ENCODE data around the gene SELENOO. TPM values are rescaled to one million over a fixed set of nuclear protein-coding genes. Genes with fewer than 3 reads are reported as not detected.
A peak's percentile ranks its signal among the peaks of the same experiment; 100 is the strongest.

SELENOO gene
- total RNA-seq, 1 donor = 20.7 TPM

DNA sequence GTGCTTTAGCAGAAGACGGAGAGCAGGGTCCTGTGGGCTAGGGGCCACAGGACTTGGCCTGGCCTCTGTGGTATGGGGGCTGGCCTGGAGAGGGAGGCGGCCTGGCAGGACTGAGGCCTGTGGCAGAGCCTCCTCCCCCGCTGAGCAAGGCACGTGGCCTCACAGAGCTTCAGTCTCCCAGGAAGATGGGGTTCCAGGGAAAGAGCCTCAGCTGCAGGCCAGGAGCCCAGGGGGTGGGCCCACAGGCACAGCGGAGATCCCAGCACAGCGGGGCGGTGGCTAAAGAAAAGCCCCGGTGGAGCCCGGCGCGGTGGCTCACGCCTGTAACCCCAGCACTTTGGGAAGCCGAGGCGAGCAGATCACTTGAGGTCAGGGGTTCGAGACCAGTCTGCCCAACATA, 58.5 kb downstream of the SELENOO start:
- no peak for DNase-seq (ENCODE audit: low read depth)

DNA sequence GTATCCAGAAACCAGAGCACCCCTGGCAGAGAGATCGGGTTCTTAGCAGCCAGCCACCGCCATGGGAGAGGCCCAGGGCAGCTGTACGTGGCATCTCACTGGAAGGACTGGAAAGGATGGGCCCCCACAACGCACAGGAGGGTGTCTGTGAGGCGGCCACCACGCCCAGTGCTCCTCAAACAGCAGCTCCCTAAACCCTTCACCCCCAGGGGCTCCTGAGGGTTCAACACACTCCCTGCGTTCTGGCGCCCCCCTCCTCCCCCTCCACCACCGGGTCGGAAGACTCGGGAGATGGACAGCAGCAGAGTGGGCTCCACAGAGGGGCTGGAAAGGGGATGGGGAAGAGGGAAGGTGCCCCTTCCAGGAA, 59.6 kb downstream of the SELENOO start:
- H3K4me3 ChIP-seq (ENCODE audit: low read depth, low read length) = peak overlapping the region; percentile 70

More for the DNA sequence above, 58.5 kb downstream of the SELENOO start:
- H3K4me3 ChIP-seq (ENCODE audit: low read depth, low read length) = no peak overlapping the region
- TF ChIP-seq, protein P1, sequence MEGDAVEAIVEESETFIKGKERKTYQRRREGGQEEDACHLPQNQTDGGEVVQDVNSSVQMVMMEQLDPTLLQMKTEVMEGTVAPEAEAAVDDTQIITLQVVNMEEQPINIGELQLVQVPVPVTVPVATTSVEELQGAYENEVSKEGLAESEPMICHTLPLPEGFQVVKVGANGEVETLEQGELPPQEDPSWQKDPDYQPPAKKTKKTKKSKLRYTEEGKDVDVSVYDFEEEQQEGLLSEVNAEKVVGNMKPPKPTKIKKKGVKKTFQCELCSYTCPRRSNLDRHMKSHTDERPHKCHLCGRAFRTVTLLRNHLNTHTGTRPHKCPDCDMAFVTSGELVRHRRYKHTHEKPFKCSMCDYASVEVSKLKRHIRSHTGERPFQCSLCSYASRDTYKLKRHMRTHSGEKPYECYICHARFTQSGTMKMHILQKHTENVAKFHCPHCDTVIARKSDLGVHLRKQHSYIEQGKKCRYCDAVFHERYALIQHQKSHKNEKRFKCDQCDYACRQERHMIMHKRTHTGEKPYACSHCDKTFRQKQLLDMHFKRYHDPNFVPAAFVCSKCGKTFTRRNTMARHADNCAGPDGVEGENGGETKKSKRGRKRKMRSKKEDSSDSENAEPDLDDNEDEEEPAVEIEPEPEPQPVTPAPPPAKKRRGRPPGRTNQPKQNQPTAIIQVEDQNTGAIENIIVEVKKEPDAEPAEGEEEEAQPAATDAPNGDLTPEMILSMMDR (IDR thresholded peaks at IDR 0.05; ENCODE audit: insufficient read depth, low read depth, low read length) = no peak

DNA sequence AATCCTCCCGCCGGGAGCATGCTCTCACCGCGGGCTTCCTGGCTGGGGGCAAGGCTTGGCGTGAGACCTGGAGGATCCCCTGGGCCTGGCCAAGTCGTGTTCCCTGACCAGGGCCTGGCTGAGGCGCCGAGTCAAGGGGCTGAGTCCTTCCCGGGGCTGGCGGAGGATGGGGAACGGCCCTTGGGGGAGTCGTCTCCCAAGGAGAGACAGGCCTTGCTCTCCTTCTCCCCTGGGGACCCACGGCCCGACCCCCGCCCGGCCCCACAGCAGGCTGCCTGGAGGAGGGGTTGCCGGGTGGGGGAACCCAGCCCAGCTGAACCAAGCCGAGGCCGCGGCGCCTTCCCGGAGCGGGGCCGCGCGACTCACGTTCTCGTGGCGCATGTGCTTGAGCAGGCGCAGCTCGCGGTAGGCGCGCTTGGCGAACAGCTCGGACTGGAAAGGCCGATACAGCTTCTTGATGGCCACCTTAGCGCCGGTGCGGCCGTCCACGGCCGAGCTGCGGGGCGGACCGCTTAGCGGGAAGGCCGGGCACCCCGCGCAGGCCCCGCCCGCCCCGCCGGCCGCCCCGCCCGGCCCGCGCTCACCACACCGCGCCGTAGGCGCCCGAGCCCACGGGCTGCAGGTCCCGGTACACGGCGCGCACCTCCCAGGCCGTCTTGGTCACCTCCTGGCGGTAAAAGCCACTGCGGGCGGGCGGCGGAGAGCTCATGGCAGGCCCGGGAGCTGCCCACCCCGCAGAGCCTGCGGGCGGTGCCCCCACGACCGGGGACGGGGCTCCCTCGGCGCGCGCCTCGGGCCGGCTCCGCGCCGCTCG, 60.2 kb downstream of the SELENOO start:
- TF ChIP-seq, protein P1 (IDR thresholded peaks at IDR 0.05; ENCODE audit: insufficient read depth, low read depth, low read length) = no peak
- peak overlapping the region; percentile 70 for H3K4me3 ChIP-seq (ENCODE audit: low read depth, low read length)
- DNase-seq (ENCODE audit: low read depth) = peak; percentile 73

More for the DNA sequence above, 59.6 kb downstream of the SELENOO start:
- TF ChIP-seq, protein P1 (IDR thresholded peaks at IDR 0.05; ENCODE audit: insufficient read depth, low read depth, low read length) = no peak
- no peak for DNase-seq (ENCODE audit: low read depth)

DNA sequence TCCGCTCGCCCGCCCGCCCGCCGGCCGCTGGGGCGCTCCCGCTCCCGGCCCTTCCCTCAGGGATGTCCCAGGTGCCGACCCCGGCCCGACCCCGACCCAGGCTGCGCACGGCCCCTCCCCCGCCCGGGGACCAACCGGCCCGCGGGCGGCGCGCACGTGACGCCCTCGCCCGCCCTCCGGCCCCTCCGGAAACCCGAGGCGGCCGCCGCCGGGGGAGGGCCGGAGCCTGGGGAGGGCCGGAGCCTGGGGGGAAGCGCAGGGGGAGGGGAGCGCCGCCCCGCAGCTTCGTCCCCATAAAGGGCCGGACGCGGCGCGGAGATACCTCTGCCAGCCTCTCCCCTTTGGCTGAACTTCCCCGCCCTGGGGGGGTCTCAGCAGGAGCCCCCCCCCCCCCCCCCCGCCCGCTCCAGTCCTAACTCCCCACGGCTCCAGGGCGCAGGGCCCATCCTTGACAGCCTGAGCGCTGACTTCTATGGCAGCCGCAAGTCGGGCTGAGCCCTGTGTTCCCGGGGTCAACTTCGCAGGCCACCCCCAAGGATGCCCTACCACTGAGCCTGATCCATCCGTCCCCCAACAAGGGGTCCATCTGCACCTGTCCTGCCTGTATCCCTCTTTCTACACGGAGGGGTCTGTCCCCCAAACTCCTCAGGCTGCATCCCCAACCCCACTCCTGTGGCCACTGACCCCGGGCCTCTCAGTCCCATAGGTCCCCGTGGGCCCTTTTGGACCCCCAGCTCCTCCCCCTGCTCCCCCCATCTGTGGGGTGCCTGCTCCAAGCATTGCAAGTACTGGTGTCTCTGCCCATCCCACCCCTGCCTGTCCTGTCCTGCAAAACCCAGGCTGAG, 61.0 kb downstream of the SELENOO start, which contains the start of gene MAPK12:
MAPK12 (minus strand) TSS at position 69 of the 845 bp plus-strand sequence. CDS start 174 bp downstream, outside the sequence.
- DNase-seq (ENCODE audit: low read depth) = peak; percentile 37
- TF ChIP-seq, protein P1 (IDR thresholded peaks at IDR 0.05; ENCODE audit: insufficient read depth, low read depth, low read length) = no peak

DNA sequence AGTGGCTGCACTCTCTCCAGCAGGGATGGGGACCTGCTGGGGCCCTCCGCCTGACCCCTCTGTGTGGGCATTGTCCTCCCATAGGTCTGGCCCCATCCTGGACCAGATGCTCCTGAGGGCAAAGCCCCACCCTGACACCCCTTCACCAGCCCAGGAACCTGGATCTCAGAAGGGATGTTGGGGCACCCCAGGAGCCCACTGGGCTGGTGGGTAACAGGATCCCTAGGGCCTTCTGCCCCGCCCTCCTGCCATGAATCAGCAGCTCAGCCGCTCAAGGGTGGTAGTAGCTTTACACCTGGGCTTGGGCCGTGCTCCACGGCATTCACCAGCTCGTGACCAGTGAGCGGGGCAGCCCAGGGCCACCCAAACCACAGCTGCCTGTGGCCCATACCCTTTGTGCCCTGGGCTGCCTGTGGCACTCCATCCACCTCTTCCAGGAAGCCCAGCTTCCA, 61.7 kb downstream of the SELENOO start:
- DNase-seq (ENCODE audit: low read depth) = no peak
- TF ChIP-seq, protein P1 (IDR thresholded peaks at IDR 0.05; ENCODE audit: insufficient read depth, low read depth, low read length) = no peak
- no peak overlapping the region for H3K4me3 ChIP-seq (ENCODE audit: low read depth, low read length)

More for the DNA sequence above, 61.0 kb downstream of the SELENOO start, which contains the start of gene MAPK12:
- peak within 1 kb of the TSS; percentile 70 for H3K4me3 ChIP-seq (ENCODE audit: low read depth, low read length)

DNA sequence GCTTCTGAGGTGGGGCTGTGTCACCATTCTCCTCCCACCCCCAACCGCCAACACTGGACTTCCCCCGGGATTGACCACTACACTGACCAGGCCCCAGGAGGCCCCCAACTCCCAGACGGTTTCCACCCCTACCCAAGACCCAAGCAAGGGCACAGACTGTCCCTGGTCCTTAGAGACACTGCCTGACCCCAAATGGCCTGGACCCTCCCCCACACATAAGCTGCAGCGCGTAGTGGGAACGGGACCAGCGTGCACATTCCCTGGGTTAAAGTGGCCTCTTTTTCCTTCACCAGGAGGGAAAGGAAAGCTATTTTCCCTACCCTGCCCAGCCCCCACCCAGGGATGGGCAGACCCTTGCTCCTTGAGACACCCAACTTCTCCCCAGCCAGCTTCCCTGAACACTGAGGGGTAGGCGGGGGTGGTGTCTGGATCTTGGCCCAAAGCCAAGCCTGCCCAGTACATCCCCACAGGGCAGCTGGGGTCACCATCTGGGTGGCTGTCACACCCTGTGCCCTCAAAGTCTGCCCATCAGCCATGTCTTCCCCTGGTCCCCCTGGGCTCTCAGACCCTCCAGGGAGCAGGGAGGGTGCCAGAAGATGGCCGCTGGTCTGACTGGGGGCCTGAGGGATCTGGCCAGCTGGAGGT, 62.3 kb downstream of the SELENOO start:
- H3K4me3 ChIP-seq (ENCODE audit: low read depth, low read length) = no peak overlapping the region
- no peak for DNase-seq (ENCODE audit: low read depth)
- TF ChIP-seq, protein P1 (IDR thresholded peaks at IDR 0.05; ENCODE audit: insufficient read depth, low read depth, low read length) = no peak
